ENCODE results near the gene TARP.

TARP gene

GRCh38 chr7:38273286-38273995 lies at the start of gene TARP:
TARP (minus strand) TSS chr7:38273636.
- Histone ChIP-seq H3K4me1 (ENCODE audit: insufficient read depth) (no peaks in the 10 kb centered on the region), H3K27me3 (no peaks in the 10 kb centered on the region), H3K27ac (no peak within 1 kb of the TSS), H3K9me3 (no peaks in the 10 kb centered on the region), H3K4me3 (no peak within 1 kb of the TSS), H3K36me3 (no peaks in the 10 kb centered on the region)
- TF ChIP-seq POLR2A (IDR thresholded peaks at IDR 0.05) (no peak), CTCF (IDR thresholded peaks at IDR 0.05) (no peak), EP300 (IDR thresholded peaks at IDR 0.05) (no peak)
- WGBS, 3 donors, result 82 to 89% (median 82%) methylated on average over 2 of the region's 2 CpGs
- no peak for DNase-seq
- intact Hi-C loops (cut with DNase I), result no loop called here

- 33 to 96% (median 89%) methylated on average over 3 of the region's 3 CpGs for WGBS, 3 donors
- H3K27me3 ChIP-seq, result no peaks in the 10 kb centered on the region
- no peaks in the 10 kb centered on the region for H3K9me3 ChIP-seq
- no peak overlapping the region for H3K27ac ChIP-seq
- TF ChIP-seq EP300 (IDR thresholded peaks at IDR 0.05) (no peak), POLR2A (IDR thresholded peaks at IDR 0.05) (no peak), CTCF (IDR thresholded peaks at IDR 0.05) (no peak)
- no peaks in the 10 kb centered on the region for H3K4me1 ChIP-seq (ENCODE audit: insufficient read depth)
- H3K36me3 ChIP-seq, result no peaks in the 10 kb centered on the region
- DNase-seq, result no peak
- intact Hi-C loops (cut with DNase I), result no loop called here
- H3K4me3 ChIP-seq, result no peak overlapping the region
These were observed 49.7 kb upstream of the TARP start for GRCh38 chr7:38323156-38323555.

- Histone ChIP-seq H3K36me3 (no peaks in the 10 kb centered on the region), H3K27ac (no peak overlapping the region), H3K9me3 (no peaks in the 10 kb centered on the region), H3K4me1 (ENCODE audit: insufficient read depth) (no peaks in the 10 kb centered on the region), H3K27me3 (no peaks in the 10 kb centered on the region), H3K4me3 (no peak overlapping the region)
- 75 to 99% (median 98%) methylated on average over 3 to 5 of the region's 5 CpGs for WGBS, 3 donors
- TF ChIP-seq POLR2A (IDR thresholded peaks at IDR 0.05) (no peak), CTCF (IDR thresholded peaks at IDR 0.05) (no peak), EP300 (IDR thresholded peaks at IDR 0.05) (no peak)
- DNase-seq, result no peak
- intact Hi-C loops (cut with DNase I), result no loop called here
These were observed 49.0 kb upstream of the TARP start for GRCh38 chr7:38322461-38322860.

GRCh38 chr7:38321967-38322366 lies 48.5 kb upstream of the TARP start:
- no peaks in the 10 kb centered on the region for H3K9me3 ChIP-seq
- H3K4me3 ChIP-seq, result no peak overlapping the region
- no peak for DNase-seq
- no peak for TF ChIP-seq EP300 (IDR thresholded peaks at IDR 0.05)
- no peak for TF ChIP-seq CTCF (IDR thresholded peaks at IDR 0.05)
- TF ChIP-seq POLR2A (IDR thresholded peaks at IDR 0.05), result no peak
- no peaks in the 10 kb centered on the region for H3K27me3 ChIP-seq
- WGBS, 3 donors, result 90 to 98% (median 95%) methylated on average over 2 of the region's 2 CpGs
- no peak overlapping the region for H3K27ac ChIP-seq
- no peaks in the 10 kb centered on the region for H3K36me3 ChIP-seq
- H3K4me1 ChIP-seq (ENCODE audit: insufficient read depth), result no peaks in the 10 kb centered on the region
- intact Hi-C loops (cut with DNase I), result no loop called here

All from ovary (tissue), 7 donors.